AG09319 (cell line): ENCODE measurements around the gene C3orf18.

Experiments
- DNase-seq: peaks from one replicate; pipeline ENCODE4 v3.0.0-alpha.2; 2010; ENCODE audit warnings: low read depth; ENCODE audit errors: extremely low read depth
- TF ChIP-seq, protein P1 (sequence below): IDR thresholded peaks from 2 replicates; pipeline ENCODE4 v1.5.1; 2011; ENCODE audit warnings: low read depth, mild to moderate bottlenecking, inconsistent platforms, low read length, moderate library complexity

The C3orf18 gene

DNA sequence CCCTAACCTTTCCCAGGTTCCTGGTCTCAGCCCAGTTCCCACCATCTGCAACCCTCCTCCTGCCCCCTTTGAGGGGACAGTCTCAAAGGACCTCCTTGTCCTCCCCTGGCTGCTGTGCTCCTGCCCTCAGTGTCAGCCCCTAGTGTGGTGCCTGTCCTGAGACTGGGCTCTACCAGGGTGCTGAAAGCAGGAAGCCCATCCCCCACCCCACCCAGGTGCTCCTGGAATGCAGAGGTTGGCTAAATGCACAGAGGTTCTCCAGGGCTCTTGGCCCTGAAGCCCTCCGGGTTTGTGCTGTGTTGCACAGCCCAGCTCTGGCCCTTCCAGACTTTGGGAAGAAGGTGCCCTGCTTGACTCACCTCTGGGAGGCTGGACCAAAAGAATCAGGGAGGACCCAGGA, 21.8 kb downstream of the C3orf18 start:
- TF ChIP-seq, protein P1, sequence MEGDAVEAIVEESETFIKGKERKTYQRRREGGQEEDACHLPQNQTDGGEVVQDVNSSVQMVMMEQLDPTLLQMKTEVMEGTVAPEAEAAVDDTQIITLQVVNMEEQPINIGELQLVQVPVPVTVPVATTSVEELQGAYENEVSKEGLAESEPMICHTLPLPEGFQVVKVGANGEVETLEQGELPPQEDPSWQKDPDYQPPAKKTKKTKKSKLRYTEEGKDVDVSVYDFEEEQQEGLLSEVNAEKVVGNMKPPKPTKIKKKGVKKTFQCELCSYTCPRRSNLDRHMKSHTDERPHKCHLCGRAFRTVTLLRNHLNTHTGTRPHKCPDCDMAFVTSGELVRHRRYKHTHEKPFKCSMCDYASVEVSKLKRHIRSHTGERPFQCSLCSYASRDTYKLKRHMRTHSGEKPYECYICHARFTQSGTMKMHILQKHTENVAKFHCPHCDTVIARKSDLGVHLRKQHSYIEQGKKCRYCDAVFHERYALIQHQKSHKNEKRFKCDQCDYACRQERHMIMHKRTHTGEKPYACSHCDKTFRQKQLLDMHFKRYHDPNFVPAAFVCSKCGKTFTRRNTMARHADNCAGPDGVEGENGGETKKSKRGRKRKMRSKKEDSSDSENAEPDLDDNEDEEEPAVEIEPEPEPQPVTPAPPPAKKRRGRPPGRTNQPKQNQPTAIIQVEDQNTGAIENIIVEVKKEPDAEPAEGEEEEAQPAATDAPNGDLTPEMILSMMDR = no peak
- DNase-seq = no peak

DNA sequence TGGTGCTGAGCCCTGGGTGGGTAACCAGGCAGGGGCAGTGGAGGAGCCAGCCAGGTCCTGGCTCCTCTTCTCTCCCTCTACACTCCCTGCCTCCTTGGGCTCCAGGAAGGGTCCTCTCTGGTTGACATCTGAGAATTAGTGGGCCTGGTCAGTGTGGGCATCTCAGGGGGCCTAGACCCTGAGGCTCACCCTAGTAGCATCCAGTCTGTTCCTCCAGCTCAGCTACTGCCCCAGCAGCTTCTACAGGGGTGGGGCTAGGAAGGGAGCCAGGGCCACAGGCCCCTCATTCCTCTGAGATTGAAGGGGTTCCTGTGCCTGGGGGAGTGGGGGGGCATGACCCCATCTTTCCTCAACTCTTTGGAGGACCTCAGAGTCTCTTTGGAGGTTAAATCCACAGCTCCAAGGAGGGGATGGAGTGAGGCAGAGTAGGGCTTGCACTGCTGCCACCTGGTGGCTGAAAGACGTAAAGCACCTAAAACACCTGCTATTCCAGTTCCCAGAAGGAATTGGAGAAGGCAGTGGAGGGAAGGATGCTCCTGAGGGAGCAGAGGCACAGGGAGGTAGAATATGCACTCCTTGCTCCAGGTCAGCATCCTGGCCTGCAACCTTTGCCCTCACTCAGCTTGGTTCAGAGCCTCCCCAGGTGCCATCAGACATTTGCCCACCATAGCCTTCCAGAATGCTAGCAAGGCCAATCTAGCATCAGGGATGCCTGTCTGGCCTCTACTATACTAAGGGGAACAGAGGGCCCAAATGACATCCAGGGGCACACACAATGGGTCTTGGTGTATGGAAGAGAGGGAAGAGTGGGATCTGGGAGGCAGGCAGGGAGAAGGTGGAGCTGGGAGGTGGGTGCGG, 25.1 kb downstream of the C3orf18 start:
- DNase-seq = no peak
- TF ChIP-seq, protein P1 = peak; percentile 92

GRCh38 chr3:50539356-50540286, 27.9 kb downstream of the C3orf18 start:
- TF ChIP-seq, protein P1 = no peak
- DNase-seq = no peak

DNA sequence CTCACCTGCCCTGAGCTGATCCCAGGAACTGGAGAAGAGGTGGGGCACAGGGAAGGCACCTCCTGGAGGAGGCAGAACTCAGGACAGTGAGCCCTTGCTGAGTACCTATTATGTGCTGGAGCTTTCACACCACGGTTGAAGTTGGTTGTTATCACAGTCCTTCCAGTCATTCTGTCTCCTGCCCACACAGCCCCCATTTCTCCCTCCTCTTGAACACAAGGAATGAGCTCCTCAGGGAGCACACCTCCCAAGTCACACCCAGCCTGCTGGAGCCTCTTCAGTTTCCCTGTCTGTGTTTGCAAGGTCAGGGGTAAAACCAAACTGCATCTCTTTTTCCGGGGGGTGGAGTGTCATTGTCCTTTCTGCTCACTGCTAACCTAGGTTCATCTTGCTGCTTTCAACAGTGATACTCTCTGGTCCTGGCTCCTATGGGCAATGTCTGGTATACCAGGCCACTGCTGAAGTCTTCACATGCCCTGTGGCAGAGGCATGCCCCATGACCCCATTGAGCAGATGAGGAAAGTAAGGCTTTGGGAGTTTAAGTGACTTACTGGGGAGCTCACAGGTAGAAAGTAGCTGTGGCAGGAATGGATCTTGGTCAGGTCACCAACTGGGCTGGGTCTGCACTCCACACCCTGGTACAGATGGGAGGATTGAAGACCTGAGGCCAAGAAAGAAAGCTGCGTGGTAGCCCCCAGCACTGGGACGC, 30.0 kb downstream of the C3orf18 start:
- TF ChIP-seq, protein P1 = no peak

GRCh38 chr3:50536471-50537180, 30.9 kb downstream of the C3orf18 start:
- DNase-seq = no peak
- TF ChIP-seq, protein P1 = no peak

More for the DNA sequence above, 30.0 kb downstream of the C3orf18 start:
- DNase-seq = no peak

GRCh38 chr3:50534681-50535330, 32.7 kb downstream of the C3orf18 start:
- TF ChIP-seq, protein P1 = no peak

More at GRCh38 chr3:50534681-50535330, 32.7 kb downstream of the C3orf18 start:
- no peak for DNase-seq
